Upper lobe of right lung (tissue), 1 donor: ENCODE measurements around the gene STAG1. TPM values are rescaled to one million over a fixed set of nuclear protein-coding genes. Genes with fewer than 3 reads are reported as not detected.
"Not testable (repeated sequence)": the region's sequence is repeated elsewhere in the genome, so short reads cannot be mapped to it uniquely, and the experiment has no call there.

ENCODE experiments used
- ATAC-seq: fragments of 200-7000 bp; cut with Tn5 transposase; one replicate; pipeline ENCODE4 v1.9.1; 2020; ENCODE audit warnings: mild to moderate bottlenecking, moderate library complexity
- DNase-seq: peaks from one replicate; pipeline ENCODE4 v3.0.0-alpha.2; 2020
- H3K27ac ChIP-seq: fragments of 200-600 bp; one replicate; pipeline ENCODE4 v1.8.0; 2022
- H3K27me3 ChIP-seq: fragments of 200-600 bp; one replicate; pipeline ENCODE4 v1.8.0; 2022; ENCODE audit warnings: mild to moderate bottlenecking
- H3K36me3 ChIP-seq: fragments of 200-600 bp; one replicate; pipeline ENCODE4 v1.8.0; 2022
- H3K4me1 ChIP-seq: fragments of 200-600 bp; one replicate; pipeline ENCODE4 v1.8.0; 2022
- H3K4me3 ChIP-seq: fragments of 200-600 bp; one replicate; pipeline ENCODE4 v1.8.0; 2022; ENCODE audit warnings: mild to moderate bottlenecking
- H3K9me3 ChIP-seq: fragments of 200-600 bp; one replicate; pipeline ENCODE4 v1.8.0; 2022
- intact Hi-C: fragments of 100-400 bp; cut with DNase I; formaldehyde crosslinking; loops from one replicate; pipeline ENCODE4 v1.11.0; 2022
- total RNA-seq: library from RNA; stranded (reverse); fragmentation: NEBNext Ultra II Directional; extraction: Animal tissue kit (Norgen Biotek cat#: 25700); gene quantifications from one replicate; pipeline ENCODE4 v1.2.1, GENCODE V29; 2021
- TF ChIP-seq, protein P1 (sequence below): fragments of 200-600 bp; IDR thresholded peaks from one replicate; pipeline ENCODE4 v1.8.0; 2022; ENCODE audit warnings: antibody characterized with exemption
- donor health status: DM: no; HTN: yes; CAD: no; lungs with severe emphysema.

STAG1 gene
- total RNA-seq, 1 donor from 2014 or later: 40.8 TPM

DNA sequence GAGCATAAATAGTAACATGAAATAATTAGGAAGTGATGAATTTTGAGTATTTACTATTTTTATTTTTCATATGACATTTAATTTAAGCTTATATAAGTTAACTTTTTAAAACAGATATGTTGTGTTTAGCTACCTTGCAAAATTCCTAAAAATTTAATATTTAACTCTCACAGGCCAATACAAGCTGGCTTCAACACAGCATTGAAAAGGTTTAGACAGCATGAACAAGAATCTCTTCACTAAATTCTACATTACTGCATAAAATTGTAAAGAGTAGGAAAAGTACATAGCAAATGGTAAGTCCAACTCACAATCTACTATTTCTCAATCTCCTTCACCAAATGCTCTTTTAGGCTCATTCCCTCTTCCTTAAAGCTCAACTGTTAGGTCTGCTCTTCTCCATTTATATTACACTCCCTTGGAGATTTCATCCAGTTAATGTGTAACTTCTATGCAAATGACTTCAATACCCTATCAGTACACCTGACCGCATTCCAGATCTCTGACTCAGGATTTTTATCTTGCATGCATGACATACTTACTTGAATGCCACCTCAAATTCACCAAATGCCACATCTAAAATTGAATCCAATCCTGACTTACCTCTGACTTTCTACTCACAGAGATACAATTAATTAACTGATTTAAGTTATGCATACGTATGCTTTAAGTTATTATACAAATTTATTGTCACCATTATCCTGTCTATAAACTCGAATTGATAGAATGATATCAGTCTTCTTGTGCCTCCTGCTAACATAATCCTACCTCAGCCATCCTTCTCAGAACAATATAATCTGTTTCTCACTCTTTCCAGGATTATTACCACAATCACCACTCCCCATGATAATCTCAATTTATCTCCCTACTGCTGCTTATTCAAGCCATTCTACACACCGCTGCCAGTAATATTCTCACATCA is 127.0 kb downstream of the STAG1 start:
- Histone ChIP-seq H3K4me1 (peaks cover 15% of the 10 kb centered on the region), H3K36me3 (no peaks in the 10 kb centered on the region), H3K9me3 (no peaks in the 10 kb centered on the region), H3K4me3 (no peak overlapping the region), H3K27me3 (no peaks in the 10 kb centered on the region), H3K27ac (no peak overlapping the region)
- DNase-seq (no peak), ATAC-seq (peak; percentile 95)
- intact Hi-C loops: no loop called here
- TF ChIP-seq, protein P1, sequence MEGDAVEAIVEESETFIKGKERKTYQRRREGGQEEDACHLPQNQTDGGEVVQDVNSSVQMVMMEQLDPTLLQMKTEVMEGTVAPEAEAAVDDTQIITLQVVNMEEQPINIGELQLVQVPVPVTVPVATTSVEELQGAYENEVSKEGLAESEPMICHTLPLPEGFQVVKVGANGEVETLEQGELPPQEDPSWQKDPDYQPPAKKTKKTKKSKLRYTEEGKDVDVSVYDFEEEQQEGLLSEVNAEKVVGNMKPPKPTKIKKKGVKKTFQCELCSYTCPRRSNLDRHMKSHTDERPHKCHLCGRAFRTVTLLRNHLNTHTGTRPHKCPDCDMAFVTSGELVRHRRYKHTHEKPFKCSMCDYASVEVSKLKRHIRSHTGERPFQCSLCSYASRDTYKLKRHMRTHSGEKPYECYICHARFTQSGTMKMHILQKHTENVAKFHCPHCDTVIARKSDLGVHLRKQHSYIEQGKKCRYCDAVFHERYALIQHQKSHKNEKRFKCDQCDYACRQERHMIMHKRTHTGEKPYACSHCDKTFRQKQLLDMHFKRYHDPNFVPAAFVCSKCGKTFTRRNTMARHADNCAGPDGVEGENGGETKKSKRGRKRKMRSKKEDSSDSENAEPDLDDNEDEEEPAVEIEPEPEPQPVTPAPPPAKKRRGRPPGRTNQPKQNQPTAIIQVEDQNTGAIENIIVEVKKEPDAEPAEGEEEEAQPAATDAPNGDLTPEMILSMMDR: no peak

DNA sequence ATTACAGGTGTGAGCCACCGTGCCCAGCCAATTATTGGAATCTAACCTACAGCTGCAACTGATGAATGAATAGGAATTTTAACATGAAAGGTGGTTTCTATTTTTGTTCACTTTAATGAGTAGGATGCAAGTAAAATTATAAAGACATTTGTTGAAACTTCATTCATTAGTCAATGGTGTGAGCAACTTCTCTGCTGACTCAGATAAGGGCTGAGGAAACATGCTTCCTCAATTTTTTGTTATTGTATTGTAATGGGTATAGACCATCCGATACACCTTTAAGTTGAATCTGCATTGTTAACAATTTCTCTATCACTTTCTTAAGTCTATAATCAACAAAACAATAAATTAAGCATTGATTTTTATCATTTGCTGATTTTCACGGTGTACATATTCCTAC is 127.8 kb downstream of the STAG1 start:
- intact Hi-C loops: no loop called here
- no peak for DNase-seq
- Histone ChIP-seq H3K9me3 (no peaks in the 10 kb centered on the region), H3K36me3 (peaks cover 2% of the 10 kb centered on the region), H3K27me3 (no peaks in the 10 kb centered on the region), H3K4me3 (no peak overlapping the region), H3K4me1 (peaks cover 17% of the 10 kb centered on the region), H3K27ac (no peak overlapping the region)
- TF ChIP-seq, protein P1: no peak
- no peak for ATAC-seq

DNA sequence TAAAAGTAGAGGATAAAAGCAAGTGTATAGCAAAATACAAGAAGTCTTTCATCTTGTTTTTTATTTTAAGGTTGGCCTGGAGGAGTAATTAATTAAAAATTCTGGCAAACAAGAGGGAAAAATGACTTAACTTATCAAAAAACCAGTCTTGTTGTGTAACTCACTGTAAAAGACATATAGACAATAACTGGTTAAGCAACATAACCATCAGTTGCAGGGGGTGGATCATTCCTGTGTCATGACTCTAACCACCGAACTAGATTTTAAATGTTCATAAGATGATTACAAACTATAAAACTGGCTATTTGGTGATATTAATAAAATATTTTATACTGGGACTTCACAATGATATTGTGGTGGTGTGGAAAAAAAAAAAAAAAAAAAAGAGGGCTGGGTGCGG is 130.6 kb downstream of the STAG1 start:
- ATAC-seq: no peak
- TF ChIP-seq, protein P1: no peak
- Histone ChIP-seq H3K9me3 (no peaks in the 10 kb centered on the region), H3K36me3 (peaks cover 11% of the 10 kb centered on the region), H3K4me1 (peaks cover 17% of the 10 kb centered on the region), H3K27me3 (no peaks in the 10 kb centered on the region), H3K4me3 (no peak overlapping the region), H3K27ac (no peak overlapping the region)
- DNase-seq: no peak
- intact Hi-C loops: no loop called here

DNA sequence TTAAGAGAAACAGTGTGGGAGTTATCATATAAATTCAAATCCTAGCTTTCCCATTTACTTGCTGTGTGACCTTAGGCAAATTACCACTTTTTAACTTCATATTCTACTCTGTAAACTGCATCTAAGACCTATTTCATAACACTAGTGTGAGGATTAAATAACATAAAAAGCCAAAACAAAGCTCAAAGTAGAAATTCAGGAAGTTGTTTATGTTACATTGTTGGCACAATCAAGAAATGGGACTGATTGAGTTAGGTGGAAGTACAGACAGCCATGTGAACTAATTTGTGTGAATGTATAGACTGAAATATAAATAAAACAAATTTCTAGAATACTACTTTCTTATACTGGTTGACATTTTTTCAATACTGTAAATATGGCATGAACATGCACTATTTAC is 131.7 kb downstream of the STAG1 start:
- Histone ChIP-seq H3K9me3 (no peaks in the 10 kb centered on the region), H3K27ac (no peak overlapping the region), H3K4me3 (no peak overlapping the region), H3K36me3 (peaks cover 11% of the 10 kb centered on the region), H3K4me1 (peaks cover 12% of the 10 kb centered on the region), H3K27me3 (no peaks in the 10 kb centered on the region)
- intact Hi-C loops: no loop called here
- TF ChIP-seq, protein P1: no peak
- DNase-seq: no peak
- ATAC-seq: no peak

DNA sequence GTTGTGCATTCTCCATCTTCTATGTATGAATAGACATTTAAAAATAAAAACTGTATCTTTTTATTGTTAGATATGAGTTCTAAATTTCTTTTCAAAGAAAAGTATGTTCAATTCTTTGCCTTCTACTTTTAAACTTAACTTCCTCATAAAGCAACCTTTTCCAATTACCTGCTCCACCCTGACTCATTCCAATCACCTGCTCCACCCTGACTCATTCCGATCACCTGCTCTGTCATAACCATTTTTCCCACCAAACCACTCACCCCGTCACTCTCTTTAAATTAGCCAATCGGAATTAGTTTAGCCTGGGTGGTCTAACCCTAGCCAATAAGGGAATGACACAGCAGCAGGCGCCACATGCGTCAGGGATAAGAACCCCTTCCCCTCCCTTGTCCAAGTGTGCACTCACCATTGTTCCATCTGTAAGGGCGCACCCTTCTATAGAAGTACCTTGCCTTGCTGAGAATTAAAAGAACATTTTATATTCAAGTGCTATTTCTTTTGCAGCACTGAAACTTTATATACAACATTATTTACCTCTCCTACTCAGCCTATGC is 134.1 kb downstream of the STAG1 start:
- ATAC-seq, H3K27me3 ChIP-seq, H3K27ac ChIP-seq, intact Hi-C loops, DNase-seq, H3K4me3 ChIP-seq, H3K9me3 ChIP-seq: not testable (repeated sequence)
- H3K4me1 ChIP-seq: peaks cover 12% of the 10 kb centered on the region
- peaks cover 11% of the 10 kb centered on the region for H3K36me3 ChIP-seq

DNA sequence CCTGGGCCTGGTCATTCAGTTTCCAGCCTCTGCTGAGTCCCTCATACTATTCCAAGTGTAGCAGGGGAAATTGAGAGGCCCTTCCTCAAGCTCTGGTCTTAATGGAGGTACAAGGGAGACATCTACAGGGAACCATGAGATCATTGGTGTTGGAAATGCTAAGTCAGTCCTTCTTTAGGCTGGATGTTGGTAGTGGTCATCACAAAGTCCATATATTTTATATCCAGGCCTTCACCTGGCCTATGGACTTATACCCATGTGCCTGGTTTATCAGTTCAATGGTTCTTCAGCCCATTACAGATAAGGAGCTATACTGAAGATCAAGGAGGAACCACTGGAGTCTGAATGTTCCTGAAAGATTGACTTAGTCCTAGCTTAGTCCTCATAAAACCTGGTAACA is 135.0 kb downstream of the STAG1 start:
- no peak for DNase-seq
- H3K4me3 ChIP-seq: no peak overlapping the region
- intact Hi-C loops: no loop called here
- ATAC-seq: peak; percentile 50
- H3K4me1 ChIP-seq: peaks cover 12% of the 10 kb centered on the region
- TF ChIP-seq, protein P1: no peak
- H3K27me3 ChIP-seq: no peaks in the 10 kb centered on the region
- no peaks in the 10 kb centered on the region for H3K9me3 ChIP-seq
- peaks cover 11% of the 10 kb centered on the region for H3K36me3 ChIP-seq
- H3K27ac ChIP-seq: no peak overlapping the region
